GM18520 (cell line): ENCODE results near the gene ST6GALNAC6.

Source experiments
- ATAC-seq: cut with Tn5 transposase; IDR thresholded peaks from one replicate; pipeline ENCODE4 v1.9.1; 2021; ENCODE audit not compliant: unreplicated experiment

The ST6GALNAC6 gene

GRCh38 chr9:127918183-127919107, 19.0 kb upstream of the ST6GALNAC6 start:
- ATAC-seq: no peak

GRCh38 chr9:127917603-127918002, 18.2 kb upstream of the ST6GALNAC6 start:
- ATAC-seq: no peak

GRCh38 chr9:127916720-127917581, 17.5 kb upstream of the ST6GALNAC6 start, which contains the start of gene ST6GALNAC4:
ST6GALNAC4 (minus strand) TSS chr9:127917041; CDS start chr9:127916419, 622 bp downstream.
- peak; percentile 58 for ATAC-seq

- ATAC-seq: no peak
These were observed 16.7 kb upstream of the ST6GALNAC6 start for GRCh38 chr9:127915801-127916719.

- no peak for ATAC-seq
These were observed 15.9 kb upstream of the ST6GALNAC6 start for GRCh38 chr9:127915325-127915752.

- ATAC-seq: no peak
These were observed 14.3 kb upstream of the ST6GALNAC6 start for GRCh38 chr9:127913682-127914081.

GRCh38 chr9:127912882-127913281, 13.5 kb upstream of the ST6GALNAC6 start:
- ATAC-seq: no peak

GRCh38 chr9:127912296-127912695, 12.9 kb upstream of the ST6GALNAC6 start:
- ATAC-seq: no peak

- ATAC-seq: no peak
These were observed 11.3 kb upstream of the ST6GALNAC6 start for GRCh38 chr9:127910613-127911205.

- no peak for ATAC-seq
These were observed 10.5 kb upstream of the ST6GALNAC6 start for GRCh38 chr9:127909839-127910273.

GRCh38 chr9:127908660-127908926, 9.2 kb upstream of the ST6GALNAC6 start:
- ATAC-seq: no peak

GRCh38 chr9:127907867-127908659, 8.7 kb upstream of the ST6GALNAC6 start:
- ATAC-seq: no peak

GRCh38 chr9:127905788-127906191, 6.4 kb upstream of the ST6GALNAC6 start:
- ATAC-seq: no peak

- ATAC-seq: no peak
These were observed 5.8 kb upstream of the ST6GALNAC6 start for GRCh38 chr9:127905004-127905728.

- no peak for ATAC-seq
These were observed 5.2 kb upstream of the ST6GALNAC6 start for GRCh38 chr9:127904561-127905003.

- ATAC-seq: no peak
These were observed 4.4 kb upstream of the ST6GALNAC6 start for GRCh38 chr9:127903557-127904475.

GRCh38 chr9:127898433-127899127, 823 bp downstream of the ST6GALNAC6 start:
- no peak for ATAC-seq
